B cell (primary cell): ENCODE data around the gene CSTF1.

Experiments used
- CTCF ChIP-seq: fragments of 200-600 bp; IDR thresholded peaks from one replicate; pipeline ENCODE4 v1.8.0; 2022; ENCODE audit warnings: antibody characterized with exemption, mild to moderate bottlenecking
- EZH2 ChIP-seq: IDR thresholded peaks from 2 replicates; pipeline ENCODE4 v1.6.1; 2012; ENCODE audit warnings: borderline replicate concordance, low read depth, mild to moderate bottlenecking, moderate library complexity, low read length; ENCODE audit not compliant: insufficient read depth, poor library complexity, severe bottlenecking

GRCh38 chr20:56454754-56455153 lies 62.3 kb downstream of the CSTF1 start:
- TF ChIP-seq CTCF (no peak), EZH2 (no peak)
